HepG2 (cell line): ENCODE data around the gene CAPS2. TPM values are rescaled to one million over a fixed set of nuclear protein-coding genes. Genes with fewer than 3 reads are reported as not detected.

Experiments used
- GRHL1 ChIP-seq: sonication (generic); formaldehyde crosslinking; conservative IDR thresholded peaks from 2 replicates; pipeline ENCODE4 v1.8.0; 2022; ENCODE audit warnings: missing genetic modification reagents
- HOXA3 ChIP-seq: sonication (generic); formaldehyde crosslinking; IDR thresholded peaks from 2 replicates; pipeline ENCODE4 v1.5.0; 2020; ENCODE audit warnings: missing genetic modification reagents
- KLF13 ChIP-seq: sonication (generic); formaldehyde crosslinking; IDR thresholded peaks from 2 replicates; pipeline ENCODE4 v1.4.0; 2020; ENCODE audit warnings: mild to moderate bottlenecking, missing genetic modification reagents
- PHF8 ChIP-seq: sonication (generic); formaldehyde crosslinking; IDR thresholded peaks from 2 replicates; pipeline ENCODE4 v1.5.0; 2020; ENCODE audit warnings: missing genetic modification reagents
- RXRA ChIP-seq: sonication (generic); formaldehyde crosslinking; IDR thresholded peaks from 2 replicates; pipeline ENCODE4 v1.5.1; 2020; ENCODE audit warnings: missing genetic modification reagents
- SIN3A ChIP-seq: IDR thresholded peaks from 2 replicates; pipeline ENCODE4 v1.6.1; 2011; ENCODE audit warnings: low read depth, mild to moderate bottlenecking, control low read depth, low read length, borderline replicate concordance
- THAP11 ChIP-seq: IDR thresholded peaks from 2 replicates; pipeline ENCODE4 v1.6.1; 2016; ENCODE audit warnings: missing biosample characterization, missing genetic modification reagents
- TOPORS ChIP-seq: sonication (generic); formaldehyde crosslinking; IDR thresholded peaks from 2 replicates; pipeline ENCODE4 v1.8.0; 2023; ENCODE audit warnings: mild to moderate bottlenecking, missing genetic modification reagents
- ZHX2 ChIP-seq, 2 experiments: sonication (generic) in 1 of 2; formaldehyde crosslinking in 1 of 2; IDR thresholded peaks; 2 replicates each; pipeline versions ENCODE4 v1.6.1 to v1.9.0; 2014 to 2022; ENCODE audit warnings: antibody characterized with exemption in 1 of 2, borderline replicate concordance in 1 of 2, inconsistent platforms in 1 of 2, low read depth in 1 of 2, missing genetic modification reagents in 1 of 2
- ZNF574 ChIP-seq: sonication (generic); formaldehyde crosslinking; IDR thresholded peaks from 2 replicates; pipeline ENCODE4 v1.4.0; 2020; ENCODE audit warnings: missing genetic modification reagents
- ZNF770 ChIP-seq: sonication (generic); formaldehyde crosslinking; IDR thresholded peaks from 2 replicates; pipeline ENCODE4 v1.5.0; 2020; ENCODE audit warnings: mild to moderate bottlenecking, missing genetic modification reagents
- polyA plus RNA-seq, 8 experiments: library from polyadenylated mRNA; depleted of rRNA in 3 of 8; stranded (reverse) in 7 of 8; unstranded in 1 of 8; fragments of >200 nt; fragmentation: Illumina TruSeq in 4 of 8; extraction: Trizol in 4 of 8; gene quantifications; 2 replicates each; pipeline versions ENCODE4 v1.2.1 to v1.2.3, GENCODE V29; 2011 to 2016; ENCODE audit warnings: low read depth in 4 of 8, missing spikeins in 1 of 8, mixed read lengths in 1 of 8; ENCODE audit not compliant: insufficient read depth in 1 of 8
- total RNA-seq, 5 experiments: library from RNA; depleted of rRNA; stranded (reverse); fragments of >200 nt; fragmentation: Illumina TruSeq; extraction: Trizol; gene quantifications; 2 replicates each; pipeline ENCODE4 v1.2.3, GENCODE V29; 2016; ENCODE audit warnings: low read depth in 1 of 5

Gene CAPS2
- total and polyA plus RNA-seq, 2 of the 13 experiments (the other 11 are each of a cell fraction or from before 2014, with no cell fraction given) = 0.11 TPM; not detected in 1

GRCh38 chr12:75329918-75330826 is at the start of gene CAPS2 (continued):
- TF ChIP-seq ZNF574 = peak; percentile 44; the same call in 1 of the 2 replicates
- TF ChIP-seq ZNF770 = peak; percentile 35; the same call in 1 of the 2 replicates
- TF ChIP-seq HOXA3 (CRISPR knock-in tag) = peak; percentile 60; the same call in 1 of the 2 replicates
- no peak for TF ChIP-seq KLF13 (CRISPR knock-in tag)
- TF ChIP-seq RXRA (CRISPR knock-in tag) = peak; percentile 58; the same call in 1 of the 2 replicates
- no peak for TF ChIP-seq GRHL1 (CRISPR knock-in tag)
- peak; percentile 40; the same call in 1 of the 2 replicates for TF ChIP-seq THAP11 (CRISPR knock-in tag)
- peak; percentile 79 for TF ChIP-seq TOPORS (CRISPR knock-in tag)
- 0 out of 2 replicates have a peak, but pooled peaks have one; percentile 36 for TF ChIP-seq ZHX2 (IDR thresholded peaks at IDR 0.05; ENCODE audit: low read depth)
- no peak for TF ChIP-seq ZHX2 (CRISPR knock-in tag; IDR thresholded peaks at IDR 0.05; ENCODE audit: borderline replicate concordance)
- TF ChIP-seq SIN3A = no peak; the same call in 1 of the 2 replicates
- TF ChIP-seq PHF8 (CRISPR knock-in tag) = peak; percentile 66
